Body of pancreas (tissue), 4 donors: ENCODE results near the gene CYSRT1. TPM values are rescaled to one million over a fixed set of nuclear protein-coding genes. Genes with fewer than 3 reads are reported as not detected.

ENCODE experiments used
- ATAC-seq: fragments of 150-250 bp; one replicate; pipeline ENCODE4 v1.9.1; 2016
- DNase-seq, 4 donors: peaks; one replicate each; pipeline ENCODE4 v3.0.0-alpha.2; 2019
- H3K27ac ChIP-seq, 4 donors: fragments of 200-600 bp; sonication (generic); 1 replicate in 3 of 4; 2 replicates in 1 of 4; pipeline versions ENCODE4 v1.5.1 to v1.6.1; 2016 to 2019; ENCODE audit warnings: mild to moderate bottlenecking in 1 of 4, mixed read lengths in 1 of 4, moderate library complexity in 1 of 4
- H3K27me3 ChIP-seq, 2 donors: fragments of 200-600 bp; sonication (generic); one replicate each; pipeline ENCODE4 v1.6.0; 2016; ENCODE audit warnings: mild to moderate bottlenecking in 1 of 2
- H3K36me3 ChIP-seq, 2 donors: fragments of 200-600 bp; sonication (generic); replicated peaks in 1 of 2; 2 replicates each; pipeline ENCODE4 v1.5.1; 2016; ENCODE audit warnings: low read depth in 2 of 2; ENCODE audit not compliant: insufficient read depth in 1 of 2
- H3K4me1 ChIP-seq: fragments of 200-600 bp; sonication (generic); one replicate; pipeline ENCODE4 v1.6.0; 2016
- H3K4me3 ChIP-seq, 2 donors: fragments of 200-600 bp; sonication (generic); 1 replicate in 1 of 2; 2 replicates in 1 of 2; pipeline ENCODE4 v1.5.1; 2016 to 2019
- H3K9me3 ChIP-seq, 3 donors: fragments of 200-600 bp; sonication (generic); 1 replicate in 2 of 3; 2 replicates in 1 of 3; pipeline ENCODE4 v1.5.1; 2016
- CTCF ChIP-seq, 7 experiments: fragments of 450-650 bp in 4 of 7; fragments of 200-600 bp in 3 of 7; sonication (generic) in 3 of 7; IDR thresholded peaks; one replicate each; pipeline ENCODE4 v1.5.1; 2016 to 2019; ENCODE audit warnings: antibody characterized with exemption in 7 of 7
- POLR2A ChIP-seq, 3 donors: fragments of 450-650 bp; IDR thresholded peaks; one replicate each; pipeline ENCODE4 v1.6.1; 2016; ENCODE audit warnings: antibody characterized with exemption in 3 of 3, mild to moderate bottlenecking in 2 of 3
- WGBS, 2 donors: methylation state at CpG; one replicate each; pipeline ENCODE4 v1.1.5; 2017; 5-methylcytosine and 5-hydroxymethylcytosine counted together
- intact Hi-C: fragments of 100-400 bp; cut with DNase I; formaldehyde crosslinking; loops from one replicate; pipeline ENCODE4 v1.15.1; 2023
- total RNA-seq, 2 donors: library from RNA; depleted of rRNA; stranded (reverse); fragments of >200 nt; gene quantifications; one replicate each; pipeline ENCODE4 v1.1.0, GENCODE V29; 2016

CYSRT1 gene
- total RNA-seq = not detected

GRCh38 chr9:137224830-137225694, at the start of gene CYSRT1:
Gene CYSRT1, plus strand, starts transcription at chr9:137225174. Its CDS starts 448 bp downstream, at chr9:137225622.
- Histone ChIP-seq H3K9me3 (no peaks in the 10 kb centered on the region), H3K4me3 (no peak within 1 kb of the TSS), H3K36me3 (no peaks in the 10 kb centered on the region), H3K4me1 (peaks cover 48% of the 10 kb centered on the region), H3K27ac (peak within 1 kb of the TSS in 3 of 4 donors; percentile 87 to 96 (median 89)), H3K27me3 (peaks cover 0 to 2% of the 10 kb centered on the region in 2 donors)
- TF ChIP-seq POLR2A (IDR thresholded peaks at IDR 0.05) (no peak), CTCF (IDR thresholded peaks at IDR 0.05) (no peak)
- ATAC-seq (no peak), DNase-seq (no peak)
- WGBS, 2 donors = 52 to 60% methylated on average over 11 to 19 of the region's 23 CpGs
- intact Hi-C loops = no loop called here

GRCh38 chr9:137175345-137175961, 49.5 kb upstream of the CYSRT1 start:
- TF ChIP-seq POLR2A (IDR thresholded peaks at IDR 0.05) (no peak), CTCF (IDR thresholded peaks at IDR 0.05) (peak in 1 of 7 experiments; percentile 7)

GRCh38 chr9:137176302-137177182, 48.4 kb upstream of the CYSRT1 start:
- Histone ChIP-seq H3K27me3 (no peaks in the 10 kb centered on the region), H3K9me3 (no peaks in the 10 kb centered on the region), H3K4me3 (no peak overlapping the region), H3K4me1 (no peaks in the 10 kb centered on the region), H3K36me3 (peaks cover 17 to 22% of the 10 kb centered on the region in 2 donors), H3K27ac (no peak overlapping the region)
- peak; percentile 55 for ATAC-seq
- intact Hi-C loops = no loop called here
- TF ChIP-seq POLR2A (IDR thresholded peaks at IDR 0.05) = no peak
- TF ChIP-seq CTCF (IDR thresholded peaks at IDR 0.05) = peak; percentile 7 to 74 (median 57)
- 56 to 62% methylated on average over 13 to 17 of the region's 17 CpGs for WGBS, 2 donors
- peak in 3 of 4 donors; percentile 54 to 62 (median 54) for DNase-seq

More at GRCh38 chr9:137175345-137175961, 49.5 kb upstream of the CYSRT1 start:
- peaks cover 11 to 13% of the 10 kb centered on the region in 2 donors for H3K36me3 ChIP-seq
- H3K27ac ChIP-seq = no peak overlapping the region
- no peak for ATAC-seq
- intact Hi-C loops = no loop called here
- WGBS, 2 donors = 66% methylated on average over 33 of the region's 33 CpGs; no CpG with 5 or more reads in 1 of the 2 donors
- H3K4me3 ChIP-seq = no peak overlapping the region
- H3K27me3 ChIP-seq = no peaks in the 10 kb centered on the region
- no peaks in the 10 kb centered on the region for H3K9me3 ChIP-seq
- no peak for DNase-seq
- H3K4me1 ChIP-seq = no peaks in the 10 kb centered on the region

GRCh38 chr9:137178201-137178938, 46.6 kb upstream of the CYSRT1 start:
- Histone ChIP-seq H3K4me1 (no peaks in the 10 kb centered on the region), H3K4me3 (no peak overlapping the region), H3K27ac (no peak overlapping the region), H3K9me3 (no peaks in the 10 kb centered on the region), H3K36me3 (peaks cover 19 to 34% of the 10 kb centered on the region in 2 donors), H3K27me3 (no peaks in the 10 kb centered on the region)
- DNase-seq = no peak
- TF ChIP-seq CTCF (IDR thresholded peaks at IDR 0.05) (no peak), POLR2A (IDR thresholded peaks at IDR 0.05) (no peak)
- 82 to 89% methylated on average over 9 to 19 of the region's 23 CpGs for WGBS, 2 donors
- intact Hi-C loops = no loop called here
- ATAC-seq = no peak
